HepG2 (cell line): ENCODE results near the gene ANTKMT. TPM values are rescaled to one million over a fixed set of nuclear protein-coding genes. Genes with fewer than 3 reads are reported as not detected.

Experiments
- ATAC-seq: fragments of 200-7000 bp; cut with Tn5 transposase; 3 replicates; pipeline ENCODE4 v1.9.1; 2020; ENCODE audit warnings: mild to moderate bottlenecking, moderate library complexity
- BruUV-seq: library from RNA; stranded (reverse); fragments of 400-500 nt; replicated peaks from 2 replicates; lab custom pipeline; 2021; lab: Mats Ljungman, UMichigan
- CTCF ChIA-PET: fragments of 300-600 bp; formaldehyde crosslinking; extraction: SDS; loops from one replicate; lab custom pipeline; 2021; ENCODE audit warnings: low total read pairs, inconsistent platforms, low intra/inter-chr PET ratio; lab: Yijun Ruan, JAX
- POLR2A ChIA-PET: fragments of 350-600 bp; sonication (Branson Sonifier 250); formaldehyde crosslinking; loops from one replicate; lab custom pipeline; 2020; ENCODE audit warnings: antibody characterized with exemption, inconsistent platforms; lab: Yijun Ruan, JAX
- DNase-seq: peaks from one replicate; pipeline ENCODE4 v3.0.0-alpha.2; 2015; ENCODE audit warnings: low spot score
- FAIRE-seq: peaks from 3 replicates; lab custom pipeline; 2011; peaks lifted over from hg19 to GRCh38; lab: Jason Lieb, UNC
- H2AFZ ChIP-seq: one replicate; pipeline ENCODE4 v1.6.1; 2011; ENCODE audit warnings: low read length, inconsistent platforms
- H3K27ac ChIP-seq: fragments of 300-600 bp; 3 replicates; pipeline ENCODE4 v1.8.0; 2011; ENCODE audit warnings: mixed run types, mild to moderate bottlenecking, mixed read lengths, low read length, inconsistent platforms; ENCODE audit not compliant: insufficient read depth; ENCODE audit errors: extremely low read length
- H3K27me3 ChIP-seq, 2 experiments: fragments of 200-600 bp in 1 of 2; 2 replicates in 1 of 2; 3 replicates in 1 of 2; pipeline versions ENCODE4 v1.6.0 to v1.8.0; 2011; ENCODE audit warnings: low read length in 2 of 2, mild to moderate bottlenecking in 2 of 2, moderate library complexity in 2 of 2, inconsistent platforms in 1 of 2; ENCODE audit not compliant: insufficient read depth in 2 of 2, control insufficient read depth in 1 of 2
- H3K36me3 ChIP-seq, 2 experiments: fragments of 200-600 bp in 1 of 2; replicated peaks in 1 of 2; 2 replicates in 1 of 2; 3 replicates in 1 of 2; pipeline versions ENCODE4 v1.5.1 to v1.8.0; 2011; ENCODE audit warnings: low read length in 2 of 2, inconsistent platforms in 1 of 2; ENCODE audit not compliant: insufficient read depth in 2 of 2, control insufficient read depth in 1 of 2
- H3K4me1 ChIP-seq: 2 replicates; pipeline ENCODE4 v1.5.1; 2012; ENCODE audit warnings: low read length, inconsistent platforms; ENCODE audit not compliant: insufficient read depth
- H3K4me2 ChIP-seq: 2 replicates; pipeline ENCODE4 v1.6.0; 2011; ENCODE audit warnings: low read depth, low read length, inconsistent platforms
- H3K4me3 ChIP-seq, 3 experiments: fragments of 200-600 bp in 1 of 3; sonication (generic), shearing (Covaris generic) in 1 of 3; replicated peaks in 1 of 3; 2 replicates each; pipeline ENCODE4 v1.5.1; 2011 to 2016; ENCODE audit warnings: low read length in 3 of 3, inconsistent platforms in 2 of 3, low read depth in 2 of 3, mild to moderate bottlenecking in 2 of 3, control low read depth in 1 of 3, mixed read lengths in 1 of 3; ENCODE audit not compliant: insufficient read depth in 1 of 3
- H3K79me2 ChIP-seq: one replicate; pipeline ENCODE4 v1.6.1; 2011; ENCODE audit warnings: low read length, inconsistent platforms; ENCODE audit not compliant: insufficient read depth
- H3K9ac ChIP-seq: 2 replicates; pipeline ENCODE4 v1.6.0; 2011; ENCODE audit warnings: mild to moderate bottlenecking, low read depth, low read length, inconsistent platforms; ENCODE audit not compliant: insufficient read depth
- H3K9me3 ChIP-seq: 2 replicates; pipeline ENCODE4 v1.5.1; 2012; ENCODE audit warnings: mild to moderate bottlenecking, low read length
- H4K20me1 ChIP-seq: 2 replicates; pipeline ENCODE4 v1.6.0; 2011; ENCODE audit warnings: inconsistent platforms, mild to moderate bottlenecking, low read length, moderate library complexity; ENCODE audit not compliant: insufficient read depth
- AGO2 ChIP-seq: fragments of 200-400 bp; formaldehyde crosslinking; optimal IDR thresholded peaks from 2 replicates; pipeline ENCODE3; 2017; ENCODE audit warnings: mild to moderate bottlenecking, low read depth, low read length, moderate library complexity
- CBX2 ChIP-seq, 2 experiments: fragments of 200-600 bp in 1 of 2; sonication (generic); formaldehyde crosslinking in 1 of 2; IDR thresholded peaks; 2 replicates each; pipeline versions ENCODE4 v1.7.0 to v1.8.1; 2018 to 2022; ENCODE audit warnings: low read depth in 2 of 2, low read length in 1 of 2, mild to moderate bottlenecking in 1 of 2, missing genetic modification reagents in 1 of 2
- FOXM1 ChIP-seq: sonication (generic); formaldehyde crosslinking; IDR thresholded peaks from 2 replicates; pipeline ENCODE4 v1.5.0; 2020; ENCODE audit warnings: missing genetic modification reagents
- HNRNPL ChIP-seq: fragments of 200-400 bp; formaldehyde crosslinking; IDR thresholded peaks from 2 replicates; pipeline ENCODE4 v1.6.1; 2017; ENCODE audit warnings: mild to moderate bottlenecking, low read depth, low read length
- MTA1 ChIP-seq: sonication (generic); formaldehyde crosslinking; IDR thresholded peaks from 2 replicates; pipeline ENCODE4 v1.4.0; 2020; ENCODE audit warnings: missing genetic modification reagents, mild to moderate bottlenecking, borderline replicate concordance
- SMC3 ChIP-seq: IDR thresholded peaks from 2 replicates; pipeline ENCODE4 v1.6.1; 2011; ENCODE audit warnings: low read length, improper control_type of control experiment
- ZNF230 ChIP-seq: sonication (generic); formaldehyde crosslinking; IDR thresholded peaks from 2 replicates; pipeline ENCODE4 v1.4.0; 2020; ENCODE audit warnings: mild to moderate bottlenecking, missing genetic modification reagents
- ZNF263 ChIP-seq: sonication (generic); formaldehyde crosslinking; IDR thresholded peaks from 2 replicates; pipeline ENCODE4 v1.4.0; 2020; ENCODE audit warnings: missing genetic modification reagents
- ZNF737 ChIP-seq: sonication (generic); formaldehyde crosslinking; IDR thresholded peaks from 2 replicates; pipeline ENCODE4 v1.5.0; 2020; ENCODE audit warnings: missing genetic modification reagents, mild to moderate bottlenecking, borderline replicate concordance
- ZNF749 ChIP-seq: sonication (generic); formaldehyde crosslinking; IDR thresholded peaks from 2 replicates; pipeline ENCODE4 v1.8.0; 2022; ENCODE audit warnings: mild to moderate bottlenecking, missing genetic modification reagents, moderate library complexity, borderline replicate concordance
- WGBS: methylation state at CpG from one replicate; pipeline ENCODE4 v1.1.6; 2017; ENCODE audit warnings: low lambda C conversion rate; 5-methylcytosine and 5-hydroxymethylcytosine counted together
- in situ Hi-C: cut with HindIII; loops from 2 replicates; pipeline ENCODE4 v1.10.0; 2017; ENCODE audit warnings: low pct_unique_long_range_greater_than_20kb; ENCODE audit not compliant: extremely low pct_ligation_motif_present
- intact Hi-C: fragments of 100-400 bp; cut with micrococcal nuclease; formaldehyde crosslinking; loops from one replicate; pipeline ENCODE4 v1.10.0; 2022; ENCODE audit not compliant: unreplicated experiment
- polyA plus RNA-seq, 8 experiments: library from polyadenylated mRNA; depleted of rRNA in 3 of 8; stranded (reverse) in 7 of 8; unstranded in 1 of 8; fragments of >200 nt; fragmentation: Illumina TruSeq in 4 of 8; extraction: Trizol in 4 of 8; gene quantifications; 2 replicates each; pipeline versions ENCODE4 v1.2.1 to v1.2.3, GENCODE V29; 2011 to 2016; ENCODE audit warnings: low read depth in 4 of 8, missing spikeins in 1 of 8, mixed read lengths in 1 of 8; ENCODE audit not compliant: insufficient read depth in 1 of 8
- total RNA-seq, 5 experiments: library from RNA; depleted of rRNA; stranded (reverse); fragments of >200 nt; fragmentation: Illumina TruSeq; extraction: Trizol; gene quantifications; 2 replicates each; pipeline ENCODE4 v1.2.3, GENCODE V29; 2016; ENCODE audit warnings: low read depth in 1 of 5
- TF ChIP-seq, protein P1 (sequence below): sonication (generic); formaldehyde crosslinking; conservative IDR thresholded peaks from 2 replicates; pipeline ENCODE4 v1.4.0; 2020; ENCODE audit warnings: mild to moderate bottlenecking, missing genetic modification reagents, moderate library complexity
- TF ChIP-seq, protein P2 (sequence below): sonication (generic); formaldehyde crosslinking; IDR thresholded peaks from 2 replicates; pipeline ENCODE4 v1.8.1; 2022; ENCODE audit warnings: low read depth, mild to moderate bottlenecking, missing genetic modification reagents

The ANTKMT gene
- total and polyA plus RNA-seq, 2 of the 13 experiments (the other 11 are each of a cell fraction or from before 2014, with no cell fraction given): 7.5 to 47.8 TPM

DNA sequence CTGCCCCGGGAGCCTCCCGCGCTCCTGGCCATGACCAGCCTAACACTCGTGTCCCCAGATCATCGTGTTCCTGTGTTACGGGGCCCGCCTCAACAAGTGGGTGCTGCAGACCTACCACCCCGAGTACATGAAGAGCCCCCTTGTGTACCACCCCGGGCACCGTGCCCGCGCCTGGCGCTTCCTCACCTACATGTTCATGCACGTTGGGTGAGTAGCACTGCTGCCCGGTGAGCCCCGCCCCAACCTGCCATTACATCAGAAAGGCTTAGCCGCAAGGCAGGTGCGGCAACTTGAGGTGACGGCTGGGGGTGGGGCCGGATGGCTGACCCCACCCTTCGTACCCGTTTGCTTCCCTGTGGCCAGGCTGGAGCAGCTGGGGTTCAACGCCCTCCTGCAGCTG lies 44.0 kb upstream of the ANTKMT start:
- CTCF ChIA-PET: no interaction called here
- H2AFZ ChIP-seq: no peak overlapping the region
- intact Hi-C loops (no loop called here), in situ Hi-C loops (no loop called here)
- no TSS peak for BruUV-seq
- H4K20me1 ChIP-seq: 0 out of 2 replicates have a peak, but pooled peaks cover 3% of the 10 kb centered on the region
- no peak for DNase-seq
- H3K36me3 ChIP-seq: peaks cover 14 to 24% of the 10 kb centered on the region in 2 experiments; a peak in 4 of 5 replicates
- peak; percentile 87 for TF ChIP-seq HNRNPL
- TF ChIP-seq SMC3: no peak
- no peak for TF ChIP-seq CBX2 (IDR thresholded peaks at IDR 0.05; ENCODE audit: low read depth, low read length)
- no peak for TF ChIP-seq CBX2 (CRISPR knock-in tag; IDR thresholded peaks at IDR 0.05; ENCODE audit: low read depth)
- no peak for TF ChIP-seq ZNF737 (CRISPR knock-in tag)
- TF ChIP-seq ZNF230: no peak
- TF ChIP-seq, protein P1, sequence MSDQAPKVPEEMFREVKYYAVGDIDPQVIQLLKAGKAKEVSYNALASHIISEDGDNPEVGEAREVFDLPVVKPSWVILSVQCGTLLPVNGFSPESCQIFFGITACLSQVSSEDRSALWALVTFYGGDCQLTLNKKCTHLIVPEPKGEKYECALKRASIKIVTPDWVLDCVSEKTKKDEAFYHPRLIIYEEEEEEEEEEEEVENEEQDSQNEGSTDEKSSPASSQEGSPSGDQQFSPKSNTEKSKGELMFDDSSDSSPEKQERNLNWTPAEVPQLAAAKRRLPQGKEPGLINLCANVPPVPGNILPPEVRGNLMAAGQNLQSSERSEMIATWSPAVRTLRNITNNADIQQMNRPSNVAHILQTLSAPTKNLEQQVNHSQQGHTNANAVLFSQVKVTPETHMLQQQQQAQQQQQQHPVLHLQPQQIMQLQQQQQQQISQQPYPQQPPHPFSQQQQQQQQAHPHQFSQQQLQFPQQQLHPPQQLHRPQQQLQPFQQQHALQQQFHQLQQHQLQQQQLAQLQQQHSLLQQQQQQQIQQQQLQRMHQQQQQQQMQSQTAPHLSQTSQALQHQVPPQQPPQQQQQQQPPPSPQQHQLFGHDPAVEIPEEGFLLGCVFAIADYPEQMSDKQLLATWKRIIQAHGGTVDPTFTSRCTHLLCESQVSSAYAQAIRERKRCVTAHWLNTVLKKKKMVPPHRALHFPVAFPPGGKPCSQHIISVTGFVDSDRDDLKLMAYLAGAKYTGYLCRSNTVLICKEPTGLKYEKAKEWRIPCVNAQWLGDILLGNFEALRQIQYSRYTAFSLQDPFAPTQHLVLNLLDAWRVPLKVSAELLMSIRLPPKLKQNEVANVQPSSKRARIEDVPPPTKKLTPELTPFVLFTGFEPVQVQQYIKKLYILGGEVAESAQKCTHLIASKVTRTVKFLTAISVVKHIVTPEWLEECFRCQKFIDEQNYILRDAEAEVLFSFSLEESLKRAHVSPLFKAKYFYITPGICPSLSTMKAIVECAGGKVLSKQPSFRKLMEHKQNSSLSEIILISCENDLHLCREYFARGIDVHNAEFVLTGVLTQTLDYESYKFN (CRISPR knock-in tag): no peak
- no peak for TF ChIP-seq ZNF749 (CRISPR knock-in tag)
- TF ChIP-seq, protein P2, sequence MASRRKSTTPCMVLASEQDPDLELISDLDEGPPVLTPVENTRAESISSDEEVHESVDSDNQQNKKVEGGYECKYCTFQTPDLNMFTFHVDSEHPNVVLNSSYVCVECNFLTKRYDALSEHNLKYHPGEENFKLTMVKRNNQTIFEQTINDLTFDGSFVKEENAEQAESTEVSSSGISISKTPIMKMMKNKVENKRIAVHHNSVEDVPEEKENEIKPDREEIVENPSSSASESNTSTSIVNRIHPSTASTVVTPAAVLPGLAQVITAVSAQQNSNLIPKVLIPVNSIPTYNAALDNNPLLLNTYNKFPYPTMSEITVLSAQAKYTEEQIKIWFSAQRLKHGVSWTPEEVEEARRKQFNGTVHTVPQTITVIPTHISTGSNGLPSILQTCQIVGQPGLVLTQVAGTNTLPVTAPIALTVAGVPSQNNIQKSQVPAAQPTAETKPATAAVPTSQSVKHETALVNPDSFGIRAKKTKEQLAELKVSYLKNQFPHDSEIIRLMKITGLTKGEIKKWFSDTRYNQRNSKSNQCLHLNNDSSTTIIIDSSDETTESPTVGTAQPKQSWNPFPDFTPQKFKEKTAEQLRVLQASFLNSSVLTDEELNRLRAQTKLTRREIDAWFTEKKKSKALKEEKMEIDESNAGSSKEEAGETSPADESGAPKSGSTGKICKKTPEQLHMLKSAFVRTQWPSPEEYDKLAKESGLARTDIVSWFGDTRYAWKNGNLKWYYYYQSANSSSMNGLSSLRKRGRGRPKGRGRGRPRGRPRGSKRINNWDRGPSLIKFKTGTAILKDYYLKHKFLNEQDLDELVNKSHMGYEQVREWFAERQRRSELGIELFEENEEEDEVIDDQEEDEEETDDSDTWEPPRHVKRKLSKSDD (CRISPR knock-in tag): peak; percentile 40; the same call in 1 of the 2 replicates
- TF ChIP-seq MTA1: 0 out of 2 replicates have a peak, but pooled peaks have one; percentile 13
- no peak for TF ChIP-seq FOXM1
- TF ChIP-seq ZNF263: no peak
- peak; percentile 18 for TF ChIP-seq AGO2
- TF ChIP-seq, all 625 proteins: peak for 4
- 96% methylated on average over 17 of the region's 23 CpGs for WGBS
- Histone ChIP-seq H3K4me3 (no peak overlapping the region), H3K27ac (no peak overlapping the region), H3K9me3 (no peaks in the 10 kb centered on the region), H3K79me2 (peaks cover 12% of the 10 kb centered on the region), H3K4me2 (no peak overlapping the region), H3K9ac (no peak overlapping the region), H3K27me3 (no peaks in the 10 kb centered on the region; a peak in 1 of 5 replicates), H3K4me1 (peaks cover 44% of the 10 kb centered on the region)
- POLR2A ChIA-PET: interaction anchor here (1.6 to 1.9 kb wide), 3 partner anchors 9 to 28 kb away, joined by 5 to 12 read pairs (median 6); partner anchors contain the start of genes RHOT2 and WDR90
- ATAC-seq (no peak), FAIRE-seq (no peak)
